ENCODE measurements around the gene MUC12.
"Not testable (repeated sequence)": the region's sequence is repeated elsewhere in the genome, so short reads cannot be mapped to it uniquely, and the experiment has no call there.

The MUC12 gene

DNA sequence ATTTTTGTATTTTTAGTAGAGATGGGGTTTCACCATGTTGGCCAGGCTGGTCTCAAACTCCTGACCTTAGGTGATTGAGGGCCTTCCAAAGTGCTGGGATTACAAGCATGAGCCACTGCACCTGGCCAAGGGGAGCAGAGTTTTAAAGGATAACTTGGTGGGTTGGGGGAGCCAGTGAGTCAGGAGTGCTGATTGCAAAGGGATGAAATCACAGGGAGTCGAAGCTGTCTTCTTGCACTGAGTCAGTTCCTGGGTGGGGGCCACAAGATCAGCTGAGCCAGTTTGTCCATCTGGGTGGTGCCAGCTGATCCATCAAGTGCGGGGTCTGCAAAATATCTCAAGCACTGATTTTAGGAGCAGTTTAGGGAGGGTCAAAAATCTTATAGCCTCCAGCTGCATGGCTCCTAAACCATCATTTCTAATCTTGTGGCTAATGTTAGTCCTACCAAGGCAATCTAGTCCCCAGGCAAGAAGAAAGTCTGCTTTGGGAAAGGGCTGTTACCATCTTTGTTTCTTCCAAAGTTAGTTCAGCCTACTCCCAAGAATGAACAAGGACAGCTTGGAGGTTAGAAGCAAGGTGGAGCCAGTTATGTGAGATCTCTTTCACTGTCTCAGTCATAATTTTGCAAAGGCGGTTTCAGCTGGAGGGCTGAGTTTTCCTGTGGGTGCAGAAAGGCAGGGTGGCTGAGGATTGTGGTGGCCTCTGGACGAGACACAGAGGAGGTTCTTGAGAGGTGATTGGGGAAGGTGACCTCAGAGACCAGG, 15.8 kb downstream of the MUC12 start:
- DNase-seq (ENCODE audit: low read depth), result not testable (repeated sequence)

DNA sequence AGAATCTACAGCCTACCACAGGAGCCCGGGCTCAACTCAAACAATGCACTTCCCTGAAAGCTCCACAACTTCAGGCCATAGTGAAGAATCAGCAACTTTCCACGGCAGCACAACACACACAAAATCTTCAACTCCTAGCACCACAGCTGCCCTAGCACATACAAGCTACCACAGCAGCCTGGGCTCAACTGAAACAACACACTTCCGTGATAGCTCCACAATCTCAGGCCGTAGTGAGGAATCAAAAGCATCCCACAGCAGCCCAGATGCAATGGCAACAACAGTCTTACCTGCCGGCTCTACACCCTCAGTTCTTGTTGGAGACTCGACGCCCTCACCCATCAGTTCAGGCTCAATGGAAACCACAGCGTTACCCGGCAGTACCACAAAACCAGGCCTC, 22.3 kb downstream of the MUC12 start:
- no peak for DNase-seq (ENCODE audit: low read depth)

DNA sequence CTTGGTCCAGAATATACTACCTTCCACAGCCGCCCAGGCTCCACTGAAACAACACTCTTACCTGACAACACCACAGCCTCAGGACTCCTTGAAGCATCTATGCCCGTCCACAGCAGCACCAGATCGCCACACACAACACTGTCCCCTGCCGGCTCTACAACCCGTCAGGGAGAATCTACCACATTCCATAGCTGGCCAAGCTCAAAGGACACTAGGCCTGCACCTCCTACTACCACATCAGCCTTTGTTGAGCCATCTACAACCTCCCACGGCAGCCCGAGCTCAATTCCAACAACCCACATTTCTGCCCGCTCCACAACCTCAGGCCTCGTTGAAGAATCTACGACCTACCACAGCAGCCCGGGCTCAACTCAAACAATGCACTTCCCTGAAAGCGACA, 22.9 kb downstream of the MUC12 start:
- DNase-seq (ENCODE audit: low read depth), result not testable (repeated sequence)

DNA sequence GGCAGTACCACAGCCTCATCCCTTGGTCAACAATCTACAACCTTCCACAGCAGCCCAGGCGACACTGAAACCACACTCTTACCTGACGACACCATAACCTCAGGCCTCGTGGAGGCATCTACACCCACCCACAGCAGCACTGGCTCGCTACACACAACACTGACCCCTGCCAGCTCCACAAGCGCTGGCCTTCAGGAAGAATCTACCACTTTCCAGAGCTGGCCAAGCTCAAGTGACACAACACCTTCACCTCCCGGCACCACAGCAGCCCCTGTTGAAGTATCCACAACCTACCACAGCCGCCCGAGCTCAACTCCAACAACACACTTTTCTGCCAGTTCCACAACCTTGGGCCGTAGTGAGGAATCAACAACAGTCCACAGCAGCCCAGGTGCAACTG, 25.3 kb downstream of the MUC12 start:
- not testable (repeated sequence) for DNase-seq (ENCODE audit: low read depth)

DNA sequence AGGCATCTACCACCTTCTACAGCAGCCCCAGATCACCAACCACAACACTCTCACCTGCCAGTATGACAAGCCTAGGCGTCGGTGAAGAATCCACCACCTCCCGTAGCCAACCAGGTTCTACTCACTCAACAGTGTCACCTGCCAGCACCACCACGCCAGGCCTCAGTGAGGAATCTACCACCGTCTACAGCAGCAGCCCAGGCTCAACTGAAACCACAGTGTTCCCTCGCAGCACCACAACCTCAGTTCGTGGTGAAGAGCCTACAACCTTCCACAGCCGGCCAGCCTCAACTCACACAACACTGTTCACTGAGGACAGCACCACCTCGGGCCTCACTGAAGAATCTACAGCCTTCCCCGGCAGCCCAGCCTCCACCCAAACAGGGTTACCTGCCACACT, 29.2 kb downstream of the MUC12 start:
- DNase-seq (ENCODE audit: low read depth), result not testable (repeated sequence)

DNA sequence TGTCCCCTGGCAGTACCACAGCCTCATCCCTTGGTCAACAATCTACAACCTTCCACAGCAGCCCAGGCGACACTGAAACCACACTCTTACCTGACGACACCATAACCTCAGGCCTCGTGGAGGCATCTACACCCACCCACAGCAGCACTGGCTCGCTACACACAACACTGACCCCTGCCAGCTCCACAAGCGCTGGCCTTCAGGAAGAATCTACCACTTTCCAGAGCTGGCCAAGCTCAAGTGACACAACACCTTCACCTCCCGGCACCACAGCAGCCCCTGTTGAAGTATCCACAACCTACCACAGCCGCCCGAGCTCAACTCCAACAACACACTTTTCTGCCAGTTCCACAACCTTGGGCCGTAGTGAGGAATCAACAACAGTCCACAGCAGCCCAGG, 30.0 kb downstream of the MUC12 start:
- not testable (repeated sequence) for DNase-seq (ENCODE audit: low read depth)

DNA sequence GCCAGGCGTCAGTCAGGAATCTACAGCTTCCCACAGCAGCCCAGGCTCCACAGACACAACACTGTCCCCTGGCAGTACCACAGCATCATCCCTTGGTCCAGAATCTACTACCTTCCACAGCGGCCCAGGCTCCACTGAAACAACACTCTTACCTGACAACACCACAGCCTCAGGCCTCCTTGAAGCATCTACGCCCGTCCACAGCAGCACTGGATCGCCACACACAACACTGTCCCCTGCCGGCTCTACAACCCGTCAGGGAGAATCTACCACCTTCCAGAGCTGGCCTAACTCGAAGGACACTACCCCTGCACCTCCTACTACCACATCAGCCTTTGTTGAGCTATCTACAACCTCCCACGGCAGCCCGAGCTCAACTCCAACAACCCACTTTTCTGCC, 30.7 kb downstream of the MUC12 start:
- DNase-seq (ENCODE audit: low read depth), result not testable (repeated sequence)

DNA sequence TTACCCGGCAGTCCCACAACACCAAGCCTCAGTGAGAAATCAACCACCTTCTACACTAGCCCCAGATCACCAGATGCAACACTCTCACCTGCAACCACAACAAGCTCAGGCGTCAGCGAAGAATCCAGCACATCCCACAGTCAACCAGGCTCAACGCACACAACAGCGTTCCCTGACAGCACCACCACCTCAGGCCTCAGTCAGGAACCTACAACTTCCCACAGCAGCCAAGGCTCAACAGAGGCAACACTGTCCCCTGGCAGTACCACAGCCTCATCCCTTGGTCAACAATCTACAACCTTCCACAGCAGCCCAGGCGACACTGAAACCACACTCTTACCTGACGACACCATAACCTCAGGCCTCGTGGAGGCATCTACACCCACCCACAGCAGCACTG, 33.0 kb downstream of the MUC12 start:
- DNase-seq (ENCODE audit: low read depth), result not testable (repeated sequence)

DNA sequence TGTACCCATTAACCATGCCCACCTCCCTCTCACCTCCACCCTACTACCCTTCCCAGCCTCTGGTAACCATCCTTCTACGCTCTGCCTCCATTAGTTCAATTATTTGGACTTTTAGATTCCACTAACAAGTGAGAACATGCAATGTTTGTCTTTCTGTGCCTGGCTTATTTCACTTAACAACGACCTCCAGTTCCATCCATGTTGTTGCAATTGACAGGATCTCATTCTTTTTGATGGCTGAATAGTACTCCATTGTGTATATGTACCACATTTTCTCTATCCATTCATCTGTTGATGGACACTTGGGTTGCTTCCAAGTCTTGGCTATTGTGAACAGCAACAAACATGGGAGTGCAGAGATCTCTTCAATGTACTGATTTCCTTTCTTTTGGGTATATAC, 38.0 kb downstream of the MUC12 start:
- not testable (repeated sequence) for DNase-seq (ENCODE audit: low read depth)

DNA sequence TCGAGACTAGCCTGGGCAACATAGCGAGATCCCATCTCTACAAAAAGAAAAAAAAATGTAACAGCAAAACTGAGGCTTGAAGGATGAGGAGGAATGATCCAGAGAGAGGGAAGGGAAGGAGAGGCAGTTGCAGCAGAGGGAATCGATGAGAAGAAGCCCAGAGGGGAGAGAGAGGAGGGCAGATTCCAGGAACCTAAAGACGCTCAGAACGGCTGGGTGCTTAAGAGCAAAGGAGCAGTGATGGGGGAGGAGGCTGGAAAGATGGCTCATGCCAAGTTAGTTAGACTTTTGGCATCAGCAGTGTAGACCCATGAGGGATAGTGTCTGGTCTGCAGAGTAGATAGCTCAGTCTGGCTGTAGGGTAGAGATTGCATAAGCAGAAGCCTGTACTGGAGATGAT, 40.3 kb downstream of the MUC12 start:
- DNase-seq (ENCODE audit: low read depth), result no peak

DNA sequence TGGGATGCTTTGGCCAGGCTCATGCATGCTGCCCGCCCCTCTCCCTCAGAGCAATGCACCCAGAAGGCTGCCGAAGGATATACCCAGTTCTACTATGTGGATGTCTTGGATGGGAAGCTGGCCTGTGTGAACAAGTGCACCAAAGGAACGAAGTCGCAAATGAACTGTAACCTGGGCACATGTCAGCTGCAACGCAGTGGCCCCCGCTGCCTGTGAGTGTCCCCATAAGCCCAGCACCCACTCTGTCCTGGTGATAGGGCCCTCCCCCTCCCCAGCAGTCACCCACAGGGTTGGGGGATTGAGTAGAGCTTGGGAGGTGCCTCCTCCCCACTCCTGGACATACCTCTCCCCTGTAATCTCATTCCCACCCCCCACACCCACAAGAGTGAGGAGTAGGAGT, 43.6 kb downstream of the MUC12 start:
- DNase-seq (ENCODE audit: low read depth), result no peak

DNA sequence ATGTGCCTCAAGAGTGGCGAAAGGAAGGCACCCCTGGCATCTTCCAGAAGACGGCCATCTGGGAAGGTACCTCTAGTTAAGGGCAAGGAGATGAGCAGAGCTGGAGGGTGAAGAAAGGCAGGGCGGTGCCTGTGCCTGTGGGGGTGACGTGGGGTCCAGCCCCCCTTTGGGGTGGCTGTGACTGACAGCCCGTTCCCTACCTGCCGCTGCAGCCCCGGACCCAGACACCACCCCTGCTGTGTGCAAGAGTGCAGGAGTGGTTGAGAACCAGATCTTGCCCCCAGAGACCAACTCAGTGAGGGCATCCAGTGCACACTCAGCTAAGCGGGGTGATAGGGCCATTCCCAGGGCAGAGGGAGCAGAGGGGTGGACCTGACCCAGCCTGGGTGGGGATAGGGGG, 46.3 kb downstream of the MUC12 start:
- no peak for DNase-seq (ENCODE audit: low read depth)

DNA sequence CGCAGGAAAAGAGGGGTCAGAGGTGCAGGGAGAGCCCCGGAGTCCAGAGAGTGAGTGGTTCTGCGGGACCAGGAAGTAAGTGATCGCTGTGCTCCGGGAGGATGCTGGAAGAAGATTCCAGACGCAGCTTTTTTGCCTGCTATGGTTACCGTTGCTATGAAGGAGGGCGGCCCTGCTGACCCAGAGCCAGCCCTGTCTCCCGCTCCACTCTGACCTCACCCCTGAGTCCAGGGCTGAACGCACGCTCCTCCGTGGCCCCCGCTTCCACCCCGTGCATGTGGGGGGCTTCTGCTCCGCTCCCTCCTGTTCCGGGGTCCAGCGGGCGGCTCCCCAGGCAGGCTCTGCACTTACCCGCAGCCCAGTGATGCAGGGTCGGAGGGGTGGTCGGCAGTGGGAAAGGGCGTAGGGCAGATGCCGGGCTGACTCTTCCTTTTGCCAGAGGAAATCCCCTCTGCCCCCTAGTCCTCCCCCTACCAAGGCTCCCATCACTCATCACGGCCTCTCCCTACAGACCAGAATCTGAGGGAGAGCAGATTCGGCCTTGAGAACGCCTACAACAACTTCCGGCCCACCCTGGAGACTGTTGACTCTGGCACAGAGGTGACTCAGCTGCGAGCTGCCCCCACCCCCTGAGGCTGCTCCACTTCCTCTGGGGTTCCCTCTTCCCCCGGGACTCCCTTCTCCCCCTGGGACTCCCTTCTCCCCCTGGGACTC, 47.9 kb downstream of the MUC12 start:
- peak; percentile 41 for DNase-seq (ENCODE audit: low read depth)

DNA sequence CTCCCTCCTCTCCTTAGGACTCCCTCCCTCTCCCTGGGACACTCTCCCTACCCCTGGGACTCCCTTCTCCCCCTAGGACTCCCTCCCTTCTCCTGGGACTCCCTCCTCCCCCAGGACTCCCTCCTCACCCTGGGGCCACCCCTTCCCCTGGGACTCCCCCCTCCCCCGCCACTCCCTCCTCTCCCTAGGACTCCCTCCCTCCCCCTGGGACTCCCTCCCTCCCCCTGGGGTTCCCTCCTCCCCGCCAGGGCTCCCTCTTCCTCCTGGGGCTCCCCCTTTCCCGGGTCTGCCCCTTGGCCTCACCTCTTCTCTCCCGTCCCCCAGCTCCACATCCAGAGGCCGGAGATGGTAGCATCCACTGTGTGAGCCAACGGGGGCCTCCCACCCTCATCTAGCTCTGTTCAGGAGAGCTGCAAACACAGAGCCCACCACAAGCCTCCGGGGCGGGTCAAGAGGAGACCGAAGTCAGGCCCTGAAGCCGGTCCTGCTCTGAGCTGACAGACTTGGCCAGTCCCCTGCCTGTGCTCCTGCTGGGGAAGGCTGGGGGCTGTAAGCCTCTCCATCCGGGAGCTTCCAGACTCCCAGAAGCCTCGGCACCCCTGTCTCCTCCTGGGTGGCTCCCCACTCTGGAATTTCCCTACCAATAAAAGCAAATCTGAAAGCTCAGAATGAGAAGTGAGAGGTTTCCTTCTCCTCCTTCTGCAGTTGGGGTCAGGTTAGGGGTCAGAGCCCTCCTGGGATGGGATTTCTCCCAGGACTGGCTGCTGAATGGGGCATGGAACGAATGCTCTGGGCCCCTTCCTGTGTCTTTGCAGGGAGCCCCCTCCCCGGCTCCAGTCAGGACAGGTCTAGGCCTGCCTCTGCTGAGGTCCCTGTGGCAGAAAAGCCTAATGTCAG, 49.2 kb downstream of the MUC12 start:
- DNase-seq (ENCODE audit: low read depth), result no peak

DNA sequence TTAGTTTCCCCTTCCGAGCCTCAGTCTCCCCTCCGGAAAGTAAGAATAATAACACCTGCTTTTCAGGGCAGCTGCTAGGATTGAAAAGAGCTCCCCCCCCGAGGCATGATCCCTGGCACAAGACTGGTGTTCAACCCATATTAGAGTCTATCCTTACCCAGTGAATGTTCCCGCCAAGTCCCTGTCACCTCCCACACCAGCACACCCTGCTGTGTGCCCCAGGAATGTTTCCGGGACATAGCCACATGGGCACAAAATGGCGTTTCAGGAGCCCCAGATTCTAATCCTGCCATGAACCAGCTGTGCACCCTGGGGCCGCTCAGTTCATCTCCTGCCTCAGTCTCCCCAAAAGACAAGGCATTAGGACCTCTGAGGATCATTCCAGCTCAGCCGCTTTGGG, 51.1 kb downstream of the MUC12 start:
- DNase-seq (ENCODE audit: low read depth), result no peak

DNA sequence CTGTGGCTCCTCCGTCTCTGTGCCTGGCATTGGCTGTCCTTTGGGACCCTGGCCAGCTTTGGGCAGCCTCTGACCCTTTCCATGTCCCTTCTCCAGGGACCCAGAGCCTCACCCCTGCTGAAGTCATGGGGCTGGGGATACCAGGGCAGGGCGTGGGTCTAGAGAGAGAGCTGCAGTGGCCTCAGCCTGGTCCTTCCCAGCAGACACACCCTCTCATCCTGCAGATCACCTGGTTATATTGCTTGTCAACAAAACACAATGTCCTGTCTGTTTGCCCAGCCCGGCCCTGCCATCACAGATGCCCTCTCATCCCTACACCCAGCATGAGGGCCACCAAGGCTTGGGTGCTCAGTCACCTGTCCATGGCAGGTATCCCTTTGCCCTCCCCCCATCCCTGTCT, 52.3 kb downstream of the MUC12 start:
- no peak for DNase-seq (ENCODE audit: low read depth)

DNA sequence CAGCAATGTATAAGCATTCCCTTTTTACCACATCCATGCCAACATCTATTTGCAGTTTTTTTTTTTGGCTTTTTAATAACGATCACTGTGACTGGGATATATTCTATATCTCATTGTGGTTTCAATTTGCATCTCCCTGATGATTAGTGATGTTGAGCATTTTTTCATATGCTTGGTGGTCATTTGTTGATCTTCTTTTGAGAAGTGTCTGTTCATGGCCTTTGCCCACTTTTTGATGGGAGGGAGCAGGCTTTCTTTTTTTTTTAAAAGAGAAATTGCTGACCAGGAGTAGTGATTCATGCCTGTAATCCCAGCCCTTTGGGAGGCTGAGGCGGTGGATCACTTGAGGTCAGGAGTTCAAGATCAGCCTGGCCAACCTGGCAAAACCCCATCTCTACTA, 54.5 kb downstream of the MUC12 start:
- DNase-seq (ENCODE audit: low read depth), result no peak

DNA sequence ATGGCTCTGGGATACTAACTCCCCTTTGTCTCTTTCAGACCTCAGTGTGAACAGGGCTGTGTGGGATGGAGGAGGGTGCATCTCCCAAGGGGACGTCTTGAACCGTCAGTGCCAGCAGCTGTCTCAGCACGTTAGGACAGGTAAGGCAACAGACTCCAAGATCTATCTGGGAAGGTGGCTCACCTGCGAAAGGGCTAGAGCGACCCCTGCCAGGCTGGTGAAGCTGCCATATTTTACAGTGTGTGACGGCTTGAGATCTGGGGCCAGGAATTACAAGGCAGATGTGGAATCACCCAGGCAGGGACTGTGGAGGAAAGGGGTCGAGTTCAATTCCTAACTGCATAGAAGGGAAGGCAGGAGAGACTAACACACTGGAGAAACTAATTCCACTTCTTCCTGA, 61.7 kb downstream of the MUC12 start:
- no peak for DNase-seq (ENCODE audit: low read depth)

DNA sequence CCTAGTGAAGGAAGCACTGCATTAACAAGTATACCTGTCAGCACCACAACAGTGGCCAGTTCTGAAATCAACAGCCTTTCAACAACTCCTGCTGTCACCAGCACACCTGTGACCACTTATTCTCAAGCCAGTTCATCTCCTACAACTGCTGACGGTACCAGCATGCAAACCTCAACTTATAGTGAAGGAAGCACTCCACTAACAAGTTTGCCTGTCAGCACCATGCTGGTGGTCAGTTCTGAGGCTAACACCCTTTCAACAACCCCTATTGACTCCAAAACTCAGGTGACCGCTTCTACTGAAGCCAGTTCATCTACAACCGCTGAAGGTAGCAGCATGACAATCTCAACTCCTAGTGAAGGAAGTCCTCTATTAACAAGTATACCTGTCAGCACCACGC, 66.6 kb downstream of the MUC12 start:
- no peak for DNase-seq (ENCODE audit: low read depth)

DNA sequence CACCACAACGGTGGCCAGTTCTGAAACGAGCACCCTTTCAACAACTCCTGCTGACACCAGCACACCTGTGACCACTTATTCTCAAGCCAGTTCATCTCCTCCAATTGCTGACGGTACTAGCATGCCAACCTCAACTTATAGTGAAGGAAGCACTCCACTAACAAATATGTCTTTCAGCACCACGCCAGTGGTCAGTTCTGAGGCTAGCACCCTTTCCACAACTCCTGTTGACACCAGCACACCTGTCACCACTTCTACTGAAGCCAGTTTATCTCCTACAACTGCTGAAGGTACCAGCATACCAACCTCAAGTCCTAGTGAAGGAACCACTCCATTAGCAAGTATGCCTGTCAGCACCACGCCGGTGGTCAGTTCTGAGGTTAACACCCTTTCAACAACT, 71.9 kb downstream of the MUC12 start:
- not testable (repeated sequence) for DNase-seq (ENCODE audit: low read depth)

DNA sequence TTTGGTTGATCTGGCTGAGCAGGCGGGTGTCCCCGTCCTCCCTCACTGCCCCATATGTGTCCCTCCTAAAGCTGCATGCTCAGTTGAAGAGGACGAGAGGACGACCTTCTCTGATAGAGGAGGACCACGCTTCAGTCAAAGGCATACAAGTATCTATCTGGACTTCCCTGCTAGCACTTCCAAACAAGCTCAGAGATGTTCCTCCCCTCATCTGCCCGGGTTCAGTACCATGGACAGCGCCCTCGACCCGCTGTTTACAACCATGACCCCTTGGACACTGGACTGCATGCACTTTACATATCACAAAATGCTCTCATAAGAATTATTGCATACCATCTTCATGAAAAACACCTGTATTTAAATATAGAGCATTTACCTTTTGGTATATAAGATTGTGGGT, 89.0 kb downstream of the MUC12 start:
- DNase-seq (ENCODE audit: low read depth), result no peak

DNA sequence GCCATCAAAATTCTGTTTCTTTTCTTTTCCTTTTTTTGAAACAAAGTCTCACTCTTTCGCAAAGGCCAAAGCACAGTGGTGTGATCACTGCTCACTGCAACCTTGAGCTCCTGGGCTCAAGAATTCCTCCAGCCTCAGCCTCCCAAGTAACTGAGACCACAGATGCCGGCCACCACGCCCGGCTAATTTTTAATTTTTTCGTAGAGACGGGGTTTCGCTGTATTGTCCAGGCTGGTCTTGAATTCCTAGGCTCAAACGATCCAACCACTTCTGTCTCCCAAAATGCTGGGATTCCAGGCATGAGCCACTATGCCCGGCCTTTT, 90.2 kb downstream of the MUC12 start:
- DNase-seq (ENCODE audit: low read depth), result no peak

DNA sequence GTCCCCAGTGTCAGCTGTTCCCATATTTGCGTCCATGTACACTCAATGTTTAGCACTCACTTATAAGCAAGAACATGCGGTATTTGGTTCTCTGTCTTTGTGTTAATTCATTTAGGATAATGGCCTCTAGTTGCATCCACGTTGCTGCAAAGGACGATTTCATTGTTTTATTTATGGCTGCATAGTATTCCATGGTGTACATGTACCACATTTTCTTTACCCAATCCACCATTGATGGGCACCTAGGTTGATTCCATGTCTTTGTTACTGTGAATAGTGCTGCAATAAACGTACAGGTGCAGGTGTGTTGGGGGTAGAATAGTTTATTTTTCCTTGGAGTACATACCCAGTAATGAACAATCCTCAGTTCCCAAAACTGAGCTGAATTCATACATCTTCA, 91.6 kb downstream of the MUC12 start:
- DNase-seq (ENCODE audit: low read depth), result no peak

All from non-pigmented ciliary epithelial cell (primary cell).